C1 segment of cervical spinal cord (tissue), 14 donors: ENCODE data around the gene USP9X.
A peak's percentile ranks its signal among the peaks of the same experiment; 100 is the strongest.
"Not testable (repeated sequence)": the region's sequence is repeated elsewhere in the genome, so short reads cannot be mapped to it uniquely, and the experiment has no call there.

Experiments used
- DNase-seq, 14 donors: peaks; one replicate each; lab custom pipeline; 2025; lab: John Stamatoyannopoulos, UW

Gene USP9X

GRCh38 chrX:41084893-41085511, at the start of gene USP9X:
TSS of gene USP9X (plus strand) at chrX:41085445. CDS start at chrX:41123629, 38,184 bp downstream.
- peak; percentile 43 to 96 (median 90) for DNase-seq

- DNase-seq: no peak
Observed at GRCh38 chrX:41035582-41035981, 49.7 kb upstream of the USP9X start.

GRCh38 chrX:41036668-41037326, 48.4 kb upstream of the USP9X start:
- no peak for DNase-seq

- no peak for DNase-seq
Observed at GRCh38 chrX:41043196-41043595, 42.0 kb upstream of the USP9X start.

- DNase-seq: no peak
Observed at GRCh38 chrX:41043674-41044345, 41.4 kb upstream of the USP9X start.

GRCh38 chrX:41045960-41046567, 39.2 kb upstream of the USP9X start:
- no peak for DNase-seq

- DNase-seq: no peak
Observed at GRCh38 chrX:41047878-41048534, 37.2 kb upstream of the USP9X start.

- no peak for DNase-seq
Observed at GRCh38 chrX:41050359-41050758, 34.9 kb upstream of the USP9X start.

- DNase-seq: no peak
Observed at GRCh38 chrX:41051288-41051687, 34.0 kb upstream of the USP9X start.

GRCh38 chrX:41055740-41056139, 29.5 kb upstream of the USP9X start:
- DNase-seq: no peak

GRCh38 chrX:41063276-41063675, 22.0 kb upstream of the USP9X start:
- DNase-seq: not testable (repeated sequence)

- no peak for DNase-seq
Observed at GRCh38 chrX:41064018-41064417, 21.2 kb upstream of the USP9X start.

- DNase-seq: no peak
Observed at GRCh38 chrX:41066391-41066790, 18.9 kb upstream of the USP9X start.

GRCh38 chrX:41066969-41067368, 18.3 kb upstream of the USP9X start:
- DNase-seq: no peak

GRCh38 chrX:41067721-41068120, 17.5 kb upstream of the USP9X start:
- DNase-seq: no peak

- no peak for DNase-seq
Observed at GRCh38 chrX:41076742-41077141, 8.5 kb upstream of the USP9X start.

- DNase-seq: no peak
Observed at GRCh38 chrX:41081821-41082220, 3.4 kb upstream of the USP9X start.

GRCh38 chrX:41082783-41083182, 2.5 kb upstream of the USP9X start:
- DNase-seq: no peak

GRCh38 chrX:41084044-41084892, 977 bp upstream of the USP9X start:
- peak; percentile 76 to 100 (median 96) for DNase-seq

GRCh38 chrX:41085512-41085877, 250 bp downstream of the USP9X start:
- DNase-seq: peak in 8 of 14 donors; percentile 24 to 79 (median 73)
